ENCODE data around the gene C14orf119.

GRCh38 chr14:23069413-23069806 lies 25.9 kb upstream of the C14orf119 start:
- TF ChIP-seq POLR2AphosphoS5 (IDR thresholded peaks at IDR 0.05; ENCODE audit: borderline replicate concordance, low read depth, low read length) (no peak), EZH2 (IDR thresholded peaks at IDR 0.05) (no peak), FOXP2 (optimal IDR thresholded peaks at IDR 0.05; ENCODE audit: control extremely low read depth, extremely low read length, insufficient read depth) (no peak)

All from SK-N-MC (cell line).